Measurements from ENCODE around the gene SNUPN.
A peak's percentile ranks its signal among the peaks of the same experiment; 100 is the strongest.
"Not testable (repeated sequence)": the region's sequence is repeated elsewhere in the genome, so short reads cannot be mapped to it uniquely, and the experiment has no call there.

SNUPN gene

DNA sequence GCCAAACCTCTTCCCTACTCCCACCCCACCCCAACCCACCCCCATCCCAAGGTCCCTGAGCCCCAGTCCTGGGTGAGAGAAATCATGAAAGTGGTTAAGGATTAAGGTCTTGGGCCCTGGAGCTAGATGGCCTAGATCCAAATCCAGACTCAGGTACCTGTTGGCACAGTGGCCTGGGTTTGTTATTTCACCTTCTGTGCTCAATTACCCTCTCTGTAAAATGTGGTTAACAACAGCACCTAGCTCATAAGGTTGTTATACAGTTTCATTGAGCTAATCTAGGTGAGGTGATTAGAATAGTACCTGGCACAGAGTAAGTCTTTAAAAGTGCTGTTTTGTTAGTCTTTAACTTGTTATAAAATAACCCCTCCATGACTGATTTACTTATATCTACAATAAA lies 6.4 kb upstream of the SNUPN start:
- DNase-seq: no peak

DNA sequence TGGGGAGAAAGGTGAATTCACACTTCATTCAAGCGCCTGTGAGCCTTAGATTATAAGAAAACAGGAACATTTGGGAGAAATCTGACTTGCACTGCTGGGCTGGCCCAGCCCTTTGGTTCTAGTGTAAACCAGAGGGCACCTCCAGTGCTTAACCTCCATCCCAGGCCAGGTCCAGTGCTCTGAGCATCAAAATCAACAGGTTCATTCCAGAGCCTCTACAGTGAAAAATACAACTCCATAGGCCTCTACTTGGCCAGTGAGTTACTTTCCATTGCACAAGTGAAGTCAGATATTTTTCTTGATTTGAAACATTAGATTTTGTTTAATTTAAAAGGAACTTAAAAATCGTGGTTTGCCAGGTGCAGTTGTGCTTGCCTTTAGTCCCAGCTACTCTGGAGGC lies 3.0 kb downstream of the SNUPN start:
- DNase-seq: no peak

DNA sequence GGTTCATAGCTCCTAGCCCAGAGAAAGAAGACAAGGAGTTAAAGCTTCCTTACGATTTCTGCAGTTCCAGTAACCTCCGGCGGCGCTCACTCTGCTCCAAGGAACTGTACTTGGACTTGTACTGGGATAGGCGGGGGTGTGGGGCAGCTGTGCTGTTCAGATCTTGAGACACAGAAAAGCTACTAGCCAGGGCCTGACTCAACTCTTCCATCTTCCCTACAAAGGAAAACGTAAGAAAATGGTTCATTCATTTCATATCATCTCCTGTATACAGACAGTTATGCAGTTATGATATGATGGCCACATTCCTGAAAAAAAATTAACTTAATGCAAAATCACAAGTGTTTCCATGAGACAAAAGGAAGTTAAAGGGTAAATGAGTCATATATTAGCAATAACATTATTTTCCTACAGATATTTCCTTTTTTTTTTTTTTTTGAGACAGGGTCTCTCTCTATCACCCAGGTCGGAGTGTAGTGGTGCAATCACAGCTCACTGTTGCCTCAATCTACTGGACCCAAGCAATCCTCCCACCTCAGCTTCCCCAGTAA lies 4.6 kb downstream of the SNUPN start:
- DNase-seq: peak; percentile 59 to 71

DNA sequence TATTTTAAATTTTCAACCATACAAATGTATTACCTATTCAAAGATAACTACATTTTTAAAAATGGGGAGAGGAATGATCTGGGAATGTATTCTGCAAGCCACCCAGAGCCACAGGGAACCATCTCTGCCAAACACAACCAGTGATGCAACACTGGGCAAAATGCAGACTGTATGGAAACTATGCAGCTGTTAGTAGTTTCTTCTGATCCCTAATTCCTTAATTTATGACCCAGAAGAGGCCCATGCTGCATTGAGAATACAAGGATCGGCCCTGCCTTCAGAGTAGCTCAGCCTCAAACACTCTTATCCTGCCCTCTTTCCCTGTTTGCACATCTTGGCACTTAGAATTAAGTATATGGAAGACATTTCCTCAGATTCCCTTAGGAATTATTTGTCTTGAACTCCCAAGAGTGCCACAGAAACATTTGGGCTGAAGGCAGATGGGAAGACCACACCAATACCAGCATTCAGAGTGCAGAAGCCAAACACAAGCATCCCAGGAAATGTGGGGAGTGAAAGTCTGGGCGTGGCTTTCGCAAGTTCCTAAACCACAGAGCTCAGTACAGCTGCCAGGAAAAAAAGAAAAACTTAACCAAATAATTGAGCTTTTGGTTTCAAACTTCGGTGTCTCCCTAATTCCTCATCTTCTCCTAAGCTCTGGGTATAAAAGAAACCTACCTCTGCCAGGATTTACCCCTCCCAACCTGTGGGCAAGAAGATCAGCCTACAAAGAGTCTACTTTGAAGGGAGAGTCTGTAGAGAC lies 5.3 kb downstream of the SNUPN start:
- peak; percentile 60 to 71 for DNase-seq

DNA sequence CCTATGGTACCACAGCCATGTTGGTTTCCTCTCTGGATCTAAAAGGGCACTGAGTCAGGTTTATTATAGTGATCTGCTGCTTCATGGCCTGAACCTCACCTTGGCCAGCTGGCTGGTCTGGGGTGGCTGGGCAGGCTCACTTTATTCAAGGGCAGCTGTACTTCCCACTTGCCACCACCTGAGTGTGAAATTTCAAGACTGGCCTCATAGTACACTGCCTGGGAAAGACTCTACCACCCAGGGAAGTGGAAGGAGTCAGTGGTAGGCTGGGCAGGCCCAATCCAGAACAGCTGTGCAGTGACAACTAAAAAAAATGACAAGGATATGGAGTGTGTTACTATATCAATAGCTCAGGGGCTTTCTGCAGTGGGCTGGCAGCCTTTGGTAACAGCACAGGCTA lies 8.8 kb downstream of the SNUPN start:
- no peak for DNase-seq

DNA sequence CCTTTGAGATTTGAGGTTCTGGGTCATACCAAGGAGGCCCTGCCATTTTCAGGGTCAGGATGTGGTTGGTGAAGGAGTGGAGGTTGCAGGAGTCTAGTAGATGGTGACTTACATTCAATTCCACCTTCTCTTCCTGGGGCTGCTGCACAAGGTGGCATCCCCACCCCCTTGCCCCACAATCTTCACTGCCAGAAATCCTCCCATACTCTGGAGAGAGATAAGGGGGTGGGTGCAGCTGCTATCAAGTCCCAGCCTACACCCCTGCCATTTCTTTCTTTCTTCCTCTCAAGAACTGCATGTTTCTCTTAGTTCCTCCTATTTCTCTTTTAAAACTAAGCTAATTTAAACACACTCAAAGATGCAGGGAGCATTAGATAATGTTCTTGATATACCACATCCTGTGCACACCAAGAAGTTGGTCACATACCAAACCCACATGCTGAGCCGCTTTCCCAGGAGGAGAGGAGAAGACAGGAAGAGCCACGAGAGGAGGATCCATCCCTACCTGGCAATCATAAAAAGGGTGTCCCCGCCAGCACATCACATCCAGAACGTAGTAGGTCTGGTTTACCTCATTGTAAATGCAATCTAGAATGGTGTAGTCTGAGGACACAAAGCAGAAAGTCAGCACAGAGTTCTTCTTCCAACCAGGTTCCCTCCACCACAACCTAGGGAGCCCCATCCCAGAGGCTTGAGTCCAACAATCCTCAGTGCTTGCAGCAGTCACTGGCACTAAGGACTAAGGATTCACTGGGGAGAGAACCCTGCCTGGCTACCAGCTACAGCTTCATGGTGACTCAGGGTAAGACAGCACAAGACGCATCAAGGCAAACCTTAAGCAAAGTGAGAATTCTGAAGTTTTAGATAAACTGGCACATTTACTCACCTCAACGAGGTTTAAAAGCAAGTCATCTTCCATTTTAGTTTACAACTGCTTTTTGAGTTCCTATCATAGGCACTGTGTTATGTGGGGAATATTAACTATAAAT lies 18.5 kb downstream of the SNUPN start:
- peak; percentile 40 to 54 for DNase-seq

DNA sequence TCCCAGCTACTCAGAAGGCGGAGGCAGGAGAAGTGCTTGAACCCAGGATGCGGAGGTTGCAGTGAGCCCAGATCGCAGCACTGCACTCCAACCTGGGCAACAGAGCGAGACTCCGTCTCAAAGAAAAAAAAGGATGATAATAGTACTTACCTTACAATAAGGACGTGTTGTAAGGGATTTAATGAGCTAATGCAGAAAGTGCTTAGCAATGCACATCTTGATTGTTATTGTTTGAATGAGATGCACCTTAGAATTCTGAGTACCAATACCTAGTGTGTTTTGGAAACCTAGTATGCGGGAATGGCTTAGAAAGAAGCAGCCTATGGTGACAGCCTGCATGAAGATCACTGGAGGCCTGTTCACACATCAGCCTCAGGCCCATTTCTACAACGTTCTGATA lies 19.5 kb downstream of the SNUPN start:
- DNase-seq: no peak

DNA sequence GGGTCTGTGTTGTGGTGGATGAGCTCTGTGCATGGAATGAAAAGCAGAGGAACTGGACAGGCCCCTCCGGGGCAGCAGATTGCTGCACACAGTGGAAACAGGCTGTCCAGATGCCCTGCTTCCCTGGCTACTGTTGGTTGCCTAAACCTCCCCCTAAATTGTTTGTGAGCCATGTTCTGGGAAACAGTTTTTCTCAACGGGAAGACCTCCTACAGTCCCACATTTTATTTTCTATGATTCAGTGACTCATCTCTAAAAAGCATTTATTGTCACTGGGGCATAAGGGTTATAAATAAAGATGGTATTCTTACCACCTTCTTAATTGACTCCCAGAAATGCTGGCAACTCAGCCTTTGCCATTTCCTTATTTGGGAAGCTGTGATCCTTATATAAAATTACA lies 26.1 kb downstream of the SNUPN start:
- no peak for DNase-seq

DNA sequence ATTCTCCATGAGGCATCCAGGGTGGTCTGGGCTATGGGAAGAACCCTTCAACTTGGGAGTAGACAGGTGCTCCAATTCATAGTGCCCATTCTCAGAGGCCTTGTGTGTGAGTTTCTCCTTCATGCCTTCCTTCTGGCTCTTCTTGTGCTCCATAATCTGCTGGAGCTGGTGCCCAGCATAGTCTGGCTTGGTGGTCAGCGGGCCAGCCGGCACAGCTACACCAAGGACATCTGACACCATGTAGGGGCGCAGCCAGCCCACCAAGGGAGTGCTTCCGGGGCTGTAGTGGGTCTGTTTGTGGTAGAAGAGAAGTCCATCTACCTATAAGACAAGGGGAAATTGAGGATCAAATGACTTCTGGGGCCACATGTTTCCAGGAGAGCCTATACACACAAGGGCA lies 27.2 kb downstream of the SNUPN start:
- DNase-seq: no peak

DNA sequence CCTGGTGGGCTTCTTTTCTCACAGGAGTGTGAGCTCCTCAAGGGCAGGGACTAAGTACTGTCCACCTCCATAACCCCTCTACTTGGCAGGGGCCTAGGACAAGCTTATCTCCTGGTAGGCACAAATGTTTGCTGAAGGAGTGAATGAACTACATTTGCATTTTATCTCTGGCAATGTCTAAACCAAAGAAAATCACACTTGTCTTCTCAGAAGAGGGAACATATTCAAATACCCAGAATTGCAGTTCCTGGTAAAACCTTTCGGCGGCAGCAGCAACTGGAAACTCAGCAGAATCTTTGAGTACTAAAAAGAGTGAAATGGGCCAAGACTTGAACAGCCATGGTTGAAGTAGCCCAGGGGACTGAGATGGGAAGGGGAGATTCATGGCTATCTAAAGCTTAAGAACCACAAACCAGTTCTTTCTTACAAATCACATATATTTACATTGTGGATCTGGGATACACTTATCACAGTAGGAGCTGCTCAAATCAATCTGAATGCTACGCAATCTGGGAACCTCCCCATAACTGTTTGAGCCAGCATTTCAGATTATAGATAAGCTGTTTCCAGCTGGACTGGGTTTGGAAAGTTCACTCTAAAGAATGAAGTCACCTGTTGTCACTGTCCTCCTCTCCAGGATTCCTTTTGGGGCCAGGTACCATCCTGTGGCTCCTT lies 27.7 kb downstream of the SNUPN start:
- DNase-seq: peak; percentile 38 to 50

DNA sequence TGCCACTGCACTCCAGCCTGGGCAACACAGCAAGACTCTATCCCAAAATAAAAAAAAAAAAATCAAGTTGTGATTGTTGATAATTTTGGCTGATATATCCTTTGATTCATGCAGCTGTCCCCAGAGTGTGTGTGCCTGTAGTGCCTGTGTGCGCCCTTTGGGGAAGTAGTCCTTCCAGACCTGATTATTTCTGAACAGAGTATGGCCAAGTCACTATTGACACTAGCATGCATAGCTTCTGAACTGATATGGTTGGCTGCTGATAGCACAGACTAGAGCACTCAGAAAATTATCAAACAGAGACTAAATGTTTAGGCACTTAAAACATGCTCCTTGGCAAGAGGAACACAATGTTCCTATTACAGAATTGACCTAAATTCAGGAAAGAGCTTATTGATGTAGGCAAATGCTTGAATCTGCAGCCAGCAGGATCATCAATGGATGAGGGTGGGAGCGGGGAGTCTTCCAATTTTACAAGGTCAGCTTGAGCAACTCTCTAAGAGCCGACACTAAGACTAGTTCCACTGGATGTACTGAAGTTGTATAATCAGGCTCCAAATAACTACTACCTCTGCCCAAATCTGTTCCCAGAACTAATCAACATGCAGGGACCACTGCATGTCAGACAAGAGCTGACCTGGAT lies 28.7 kb downstream of the SNUPN start:
- DNase-seq: no peak

DNA sequence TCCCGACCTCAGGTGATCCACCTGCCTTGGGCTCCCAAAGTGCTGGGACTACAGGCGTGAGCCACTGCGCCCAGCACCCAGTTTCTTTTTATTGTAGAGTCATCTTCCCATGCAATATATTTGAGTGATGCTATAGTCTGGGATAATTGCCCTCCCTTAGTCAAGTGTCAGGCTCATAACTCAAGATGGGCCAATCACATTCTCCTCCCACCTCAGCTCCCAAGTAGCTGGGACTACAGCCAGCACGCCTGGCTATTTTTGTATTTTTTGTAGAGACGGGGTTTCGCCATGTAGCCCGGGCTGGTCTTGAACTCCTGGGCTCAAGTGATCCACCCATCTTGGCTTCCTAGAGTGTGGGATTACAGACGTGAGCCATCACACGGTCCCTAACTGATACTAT lies 31.2 kb downstream of the SNUPN start:
- DNase-seq: no peak

DNA sequence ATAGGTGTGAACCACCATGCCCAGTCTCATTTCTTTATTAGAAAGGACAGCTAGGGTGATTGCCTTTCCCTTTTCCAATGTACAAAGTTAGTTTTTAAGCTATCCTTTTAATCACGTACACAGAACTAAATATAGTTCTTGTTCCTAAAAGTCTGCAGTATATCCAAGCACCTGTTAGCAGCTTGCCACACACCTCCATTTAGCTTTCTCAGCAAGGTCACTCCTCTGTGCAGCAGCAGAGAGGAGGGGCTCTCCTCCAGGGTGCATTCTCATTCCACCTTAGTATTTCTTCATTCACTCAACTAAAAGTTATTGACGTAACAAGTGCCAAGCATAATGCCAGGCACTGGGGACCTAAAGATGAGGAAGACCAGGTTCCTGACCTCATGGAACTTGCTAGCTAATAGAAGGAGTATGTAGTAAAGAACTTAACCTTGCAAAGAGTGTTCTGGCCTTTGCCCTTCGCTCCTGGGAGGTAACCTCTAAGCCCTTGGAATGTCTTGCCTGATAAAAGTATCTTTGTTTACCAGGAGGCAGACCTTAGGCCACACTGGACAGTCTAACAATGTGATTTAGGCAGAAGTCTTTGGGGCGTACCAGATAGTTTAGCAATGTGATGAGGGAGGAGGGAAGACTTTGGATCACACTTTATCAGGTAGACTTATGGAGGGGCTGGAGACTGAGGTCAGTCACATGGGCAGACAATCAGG lies 33.7 kb downstream of the SNUPN start:
- no peak for DNase-seq

DNA sequence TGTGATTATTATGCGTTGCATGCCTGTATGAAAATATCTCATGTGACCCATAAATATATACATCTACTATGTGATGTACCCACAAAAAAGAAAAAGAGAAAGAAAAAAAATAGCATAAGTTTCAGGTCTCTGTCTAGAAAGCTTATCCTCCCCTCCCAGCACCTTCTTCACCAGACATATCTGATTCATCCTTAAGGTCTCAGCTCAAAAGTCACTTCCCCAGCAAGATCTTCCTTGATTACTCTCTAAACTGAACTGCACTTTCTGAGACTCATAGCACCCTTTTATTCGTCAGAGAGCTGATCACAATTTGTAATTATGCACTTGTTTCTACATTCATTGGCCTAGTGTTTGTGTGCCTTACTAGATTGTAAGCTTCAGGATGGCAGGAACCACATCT lies 35.3 kb downstream of the SNUPN start:
- DNase-seq: no peak

DNA sequence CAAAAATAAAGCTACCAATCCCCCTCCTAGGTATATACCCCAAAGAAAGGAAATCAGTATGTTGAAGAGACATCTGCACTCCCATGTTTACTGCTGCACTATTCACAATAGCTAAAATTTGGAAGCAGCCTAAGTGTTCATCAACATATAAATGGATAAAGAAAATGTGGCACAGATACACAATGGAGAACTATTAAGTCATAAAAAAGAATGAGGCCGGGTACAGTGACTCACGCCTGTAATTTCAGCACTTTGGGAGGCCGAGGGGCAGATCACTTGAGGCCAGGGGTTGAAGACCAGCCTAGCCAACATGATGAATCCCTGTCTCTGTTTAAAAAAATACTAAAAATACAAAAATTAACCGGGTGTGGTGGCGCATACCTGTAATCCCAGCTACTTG lies 36.5 kb downstream of the SNUPN start:
- no peak for DNase-seq

DNA sequence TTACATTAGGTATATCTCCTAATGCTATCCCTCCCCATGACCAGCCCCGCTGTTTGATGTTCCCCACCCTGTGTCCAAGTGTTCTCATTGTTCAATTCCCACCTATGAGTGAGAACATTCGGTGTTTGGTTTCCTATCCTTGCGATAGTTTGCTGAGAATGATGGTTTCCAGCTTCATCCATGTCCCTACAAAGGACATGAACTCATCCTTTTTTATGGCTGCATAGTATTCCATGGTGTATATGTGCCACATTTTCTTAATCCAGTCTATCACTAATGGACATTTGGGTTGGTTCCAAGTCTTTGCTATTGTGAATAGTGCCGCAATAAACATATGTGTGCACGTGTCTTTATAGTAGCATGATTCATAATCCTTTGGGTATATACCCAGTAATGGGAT lies 39.1 kb downstream of the SNUPN start:
- DNase-seq: not testable (repeated sequence)

DNA sequence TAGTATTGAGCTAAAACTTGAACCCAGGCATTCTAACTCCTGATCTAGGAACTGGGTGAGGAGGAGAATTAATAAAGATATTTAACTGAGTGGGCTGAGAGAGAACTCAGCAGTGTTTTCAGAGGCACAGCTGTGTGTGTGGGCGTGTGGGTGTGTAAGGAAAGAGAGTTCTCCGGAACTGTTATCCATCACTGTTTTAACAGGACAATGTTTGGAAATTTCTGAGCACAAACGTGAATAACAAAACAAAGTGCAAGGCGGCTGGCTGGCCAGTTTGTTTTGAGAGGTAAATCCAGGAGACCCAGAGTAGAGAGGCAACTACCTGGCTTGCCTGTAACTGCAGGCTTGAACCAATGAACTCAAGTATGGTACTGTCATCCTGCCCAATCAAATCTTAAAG lies 41.4 kb downstream of the SNUPN start:
- no peak for DNase-seq

DNA sequence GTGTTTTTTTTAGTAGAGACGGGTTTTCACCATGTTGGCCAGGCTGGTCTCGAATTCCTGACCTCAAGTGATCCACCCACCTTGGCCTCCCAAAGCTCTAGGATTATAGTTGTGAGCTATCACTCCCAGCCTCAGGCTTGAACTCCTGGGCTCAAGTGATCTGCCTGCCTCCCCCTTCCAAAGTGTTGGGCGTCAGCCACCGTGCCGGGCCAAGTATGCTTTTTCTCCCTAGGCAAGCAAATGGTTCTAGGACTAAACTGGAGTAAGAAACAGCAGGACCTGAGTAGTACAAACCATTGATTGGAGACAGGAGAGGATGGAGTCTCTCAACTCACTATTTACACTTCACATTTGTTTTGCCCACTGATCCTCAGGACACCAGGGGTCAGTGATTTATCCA lies 41.8 kb downstream of the SNUPN start:
- no peak for DNase-seq

DNA sequence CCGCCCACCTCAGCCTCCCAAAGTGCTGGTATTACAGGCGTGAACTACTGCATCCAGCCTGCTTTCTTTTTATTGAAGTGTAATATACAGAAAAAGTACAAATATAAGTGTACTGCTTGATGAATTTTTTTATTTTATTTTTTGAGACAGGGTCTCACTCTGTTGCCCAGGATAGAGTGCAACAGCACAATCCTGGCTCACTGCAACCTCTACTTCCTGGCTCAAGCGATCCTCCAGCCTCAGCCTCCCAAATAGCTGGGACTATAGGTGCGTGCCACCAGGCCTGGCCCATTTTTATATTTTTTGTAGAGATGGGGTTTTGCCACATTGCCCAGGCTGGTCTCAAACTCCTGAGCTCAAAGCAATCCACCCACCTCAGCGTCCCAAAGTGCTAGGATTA lies 42.6 kb downstream of the SNUPN start:
- DNase-seq: not testable (repeated sequence)

DNA sequence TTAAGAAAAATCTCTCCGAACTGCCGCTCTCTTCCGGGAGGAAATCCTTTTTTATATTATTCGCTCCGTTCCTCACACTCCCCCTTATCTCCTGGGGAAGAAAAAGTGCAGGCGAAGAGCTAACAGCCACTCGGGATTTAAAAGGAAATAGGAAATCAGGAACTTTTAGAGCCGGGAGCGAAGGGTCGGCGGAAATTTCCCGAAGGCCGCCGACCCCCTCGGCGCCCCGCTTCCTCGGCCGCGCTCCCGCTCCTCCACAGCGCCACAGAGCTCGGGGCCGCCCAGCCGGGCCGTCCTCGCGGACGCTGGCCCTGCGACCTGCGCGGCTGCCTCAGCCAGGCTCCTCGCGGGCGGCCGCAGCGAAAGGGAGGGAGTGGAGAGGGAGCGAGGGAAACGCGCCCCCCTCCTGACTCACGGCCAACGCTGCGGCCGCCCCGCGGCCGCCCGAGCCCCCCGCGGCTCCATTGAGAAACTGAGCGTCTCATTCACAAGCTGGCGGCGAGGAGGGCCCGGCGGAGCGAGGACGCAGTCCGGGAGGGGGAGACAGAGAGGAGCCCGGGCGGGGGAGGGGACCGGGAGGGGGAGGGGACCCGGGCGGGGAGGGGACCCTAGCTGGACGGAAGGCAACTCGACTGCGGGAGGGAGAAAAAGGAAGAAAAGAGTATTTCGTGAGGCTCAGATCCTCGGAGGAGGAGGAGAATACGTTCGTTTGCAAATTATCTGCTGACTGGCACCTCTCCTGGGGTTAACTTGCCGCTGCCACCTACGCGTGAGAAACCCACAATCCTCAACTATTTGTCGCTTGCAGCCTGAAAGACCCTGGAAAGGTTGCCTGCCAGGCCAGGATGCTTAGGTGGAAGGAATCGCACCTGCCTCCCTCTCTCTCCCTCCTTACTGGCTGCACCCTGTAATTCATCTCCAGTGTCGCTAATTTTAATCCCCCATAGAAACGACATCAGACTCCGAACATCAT lies 46.3 kb downstream of the SNUPN start, which contains the start of gene PTPN9:
Gene PTPN9 (minus strand): TSS at position 368 of the 973 bp plus-strand sequence. CDS start 539 bp downstream, outside the sequence.
- DNase-seq: peak; percentile 70 to 71

All from Kasumi-1 (cell line).